Fibroblast of mammary gland (primary cell): Measurements from ENCODE around the gene BCR.

Experiments
- DNase-seq: peaks from one replicate; pipeline ENCODE4 v3.0.0-alpha.2; 2010; ENCODE audit warnings: low read depth
- H3K4me3 ChIP-seq: 2 replicates; pipeline ENCODE4 v1.5.1; 2011; ENCODE audit warnings: low read depth, mild to moderate bottlenecking, low read length, moderate library complexity; ENCODE audit not compliant: control insufficient read depth
- CTCF ChIP-seq: conservative IDR thresholded peaks from 2 replicates; pipeline ENCODE4 v1.5.1; 2011; ENCODE audit warnings: low read depth, low read length, inconsistent platforms; ENCODE audit not compliant: control insufficient read depth, insufficient read depth

Gene BCR

GRCh38 chr22:23239429-23239828, 59.1 kb downstream of the BCR start:
- no peak overlapping the region for H3K4me3 ChIP-seq
- DNase-seq, result no peak
- TF ChIP-seq CTCF, result no peak

- H3K4me3 ChIP-seq, result no peak overlapping the region
- TF ChIP-seq CTCF, result peak; percentile 23
- DNase-seq, result no peak
These were observed 60.5 kb downstream of the BCR start for GRCh38 chr22:23240639-23241389.

GRCh38 chr22:23241562-23242472, 61.5 kb downstream of the BCR start:
- no peak overlapping the region for H3K4me3 ChIP-seq
- no peak for TF ChIP-seq CTCF
- DNase-seq, result no peak

GRCh38 chr22:23242473-23243001, 62.2 kb downstream of the BCR start:
- no peak for DNase-seq
- no peak for TF ChIP-seq CTCF
- no peak overlapping the region for H3K4me3 ChIP-seq

- H3K4me3 ChIP-seq, result no peak overlapping the region
- TF ChIP-seq CTCF, result no peak
- no peak for DNase-seq
These were observed 62.8 kb downstream of the BCR start for GRCh38 chr22:23243006-23243573.

- no peak for TF ChIP-seq CTCF
- H3K4me3 ChIP-seq, result no peak overlapping the region
- no peak for DNase-seq
These were observed 63.8 kb downstream of the BCR start for GRCh38 chr22:23243859-23244689.
